Lung (tissue), 12 donors: ENCODE measurements around the gene KCNQ2. TPM values are rescaled to one million over a fixed set of nuclear protein-coding genes. Genes with fewer than 3 reads are reported as not detected.

Experiments used
- ATAC-seq: fragments of 200-7000 bp; cut with Tn5 transposase; one replicate; pipeline ENCODE4 v1.9.1; 2020; ENCODE audit warnings: moderate number of reproducible peaks; ENCODE audit not compliant: insufficient read depth, low FRiP score
- DNase-seq, 3 donors: peaks; one replicate each; pipeline ENCODE4 v3.0.0-alpha.2; 2013 to 2017
- H3K27ac ChIP-seq, 2 donors: one replicate each; pipeline ENCODE4 v1.5.1; 2013; ENCODE audit warnings: mild to moderate bottlenecking in 2 of 2, moderate library complexity in 2 of 2, control low read depth in 1 of 2, inconsistent platforms in 1 of 2, low read depth in 1 of 2, low read length in 1 of 2
- H3K27me3 ChIP-seq, 3 donors: one replicate each; pipeline ENCODE4 v1.5.1; 2013; ENCODE audit warnings: low read length in 2 of 3; ENCODE audit not compliant: control insufficient read depth in 3 of 3, insufficient read depth in 3 of 3
- H3K36me3 ChIP-seq, 4 donors: one replicate each; pipeline ENCODE4 v1.5.1; 2013; ENCODE audit warnings: low read length in 4 of 4, mild to moderate bottlenecking in 1 of 4, moderate library complexity in 1 of 4; ENCODE audit not compliant: control insufficient read depth in 4 of 4, insufficient read depth in 4 of 4
- H3K4me1 ChIP-seq, 5 donors: one replicate each; pipeline ENCODE4 v1.5.1; 2013; ENCODE audit warnings: low read length in 5 of 5, mild to moderate bottlenecking in 2 of 5, moderate library complexity in 1 of 5; ENCODE audit not compliant: control insufficient read depth in 5 of 5, insufficient read depth in 5 of 5
- H3K4me3 ChIP-seq: one replicate; pipeline ENCODE4 v1.5.1; 2013; ENCODE audit warnings: mild to moderate bottlenecking, control low read depth, moderate library complexity
- H3K9ac ChIP-seq, 2 donors: one replicate each; pipeline ENCODE4 v1.5.1; 2013; ENCODE audit warnings: low read length in 2 of 2, control low read depth in 1 of 2; ENCODE audit not compliant: insufficient read depth in 1 of 2
- H3K9me3 ChIP-seq, 4 donors: one replicate each; pipeline ENCODE4 v1.5.1; 2013; ENCODE audit warnings: low read length in 3 of 4, mild to moderate bottlenecking in 1 of 4, moderate library complexity in 1 of 4; ENCODE audit not compliant: control insufficient read depth in 4 of 4, insufficient read depth in 3 of 4
- CTCF ChIP-seq: IDR thresholded peaks from 2 replicates; pipeline ENCODE4 v1.5.1; 2012; ENCODE audit warnings: mild to moderate bottlenecking; ENCODE audit errors: control extremely low read depth, extremely low read depth
- WGBS, 2 donors: extraction: QIAGEN DNeasy Blood & Tissue Kit; methylation state at CpG; one replicate each; pipeline ENCODE4 v1.1.7; 2013; 5-methylcytosine and 5-hydroxymethylcytosine counted together
- polyA plus RNA-seq, 2 donors: library from polyadenylated mRNA; stranded (reverse); fragments of 200-250 nt; gene quantifications; one replicate each; pipeline ENCODE4 v1.2.1, GENCODE V29; 2013
- total RNA-seq, 2 donors: library from RNA; depleted of rRNA in 1 of 2; stranded (reverse); fragments of >200 nt in 1 of 2; gene quantifications; one replicate each; pipeline ENCODE4 v1.2.1, GENCODE V29; 2014 to 2021
- donor health status: control.
- donor health status: control.
- donor health status: Bipolar disorder and iron deficiency.
- donor health status: healthy.
- donor health status: DM: yes; HTN: yes; CAD: no.

Gene KCNQ2
- total and polyA plus RNA-seq, 4 donors = 0.18 to 6.8 (median 0.28) TPM; not detected in 1

- Histone ChIP-seq H3K9me3 (no peaks in the 10 kb centered on the region), H3K4me3 (no peak overlapping the region), H3K27ac (no peak overlapping the region), H3K9ac (no peak overlapping the region), H3K4me1 (peaks cover 0 to 23% (median 0%) of the 10 kb centered on the region in 5 donors), H3K27me3 (peaks cover 0 to 8% (median 6%) of the 10 kb centered on the region in 3 donors), H3K36me3 (no peaks in the 10 kb centered on the region)
- ATAC-seq = no peak
- no peak for TF ChIP-seq CTCF
- WGBS, 2 donors = 84 to 87% methylated on average over 5 of the region's 5 CpGs
- no peak for DNase-seq
These were observed 23.4 kb downstream of the KCNQ2 start for GRCh38 chr20:63449025-63449424.

- Histone ChIP-seq H3K4me3 (no peak overlapping the region), H3K4me1 (peaks cover 0 to 18% (median 0%) of the 10 kb centered on the region in 5 donors), H3K9me3 (no peaks in the 10 kb centered on the region), H3K36me3 (no peaks in the 10 kb centered on the region), H3K9ac (no peak overlapping the region), H3K27ac (no peak overlapping the region), H3K27me3 (peaks cover 0 to 8% (median under 1%) of the 10 kb centered on the region in 3 donors)
- 54 to 73% methylated on average over 18 of the region's 18 CpGs for WGBS, 2 donors
- ATAC-seq (no peak), DNase-seq (peak; percentile 46 to 70 (median 54))
- TF ChIP-seq CTCF = no peak
These were observed 24.4 kb downstream of the KCNQ2 start for GRCh38 chr20:63448031-63448430.

- no peak for TF ChIP-seq CTCF
- H3K36me3 ChIP-seq = no peaks in the 10 kb centered on the region
- 76 to 83% methylated on average over 16 of the region's 16 CpGs for WGBS, 2 donors
- peaks cover 0 to 18% (median 0%) of the 10 kb centered on the region in 5 donors for H3K4me1 ChIP-seq
- H3K27ac ChIP-seq = no peak overlapping the region
- peaks cover 0 to 8% (median 0%) of the 10 kb centered on the region in 3 donors for H3K27me3 ChIP-seq
- H3K4me3 ChIP-seq = no peak overlapping the region
- ATAC-seq (no peak), DNase-seq (no peak)
- no peak overlapping the region for H3K9ac ChIP-seq
- H3K9me3 ChIP-seq = no peaks in the 10 kb centered on the region
These were observed 25.1 kb downstream of the KCNQ2 start for GRCh38 chr20:63447320-63447719.
